ENCODE measurements around the gene STX1A.

DNA sequence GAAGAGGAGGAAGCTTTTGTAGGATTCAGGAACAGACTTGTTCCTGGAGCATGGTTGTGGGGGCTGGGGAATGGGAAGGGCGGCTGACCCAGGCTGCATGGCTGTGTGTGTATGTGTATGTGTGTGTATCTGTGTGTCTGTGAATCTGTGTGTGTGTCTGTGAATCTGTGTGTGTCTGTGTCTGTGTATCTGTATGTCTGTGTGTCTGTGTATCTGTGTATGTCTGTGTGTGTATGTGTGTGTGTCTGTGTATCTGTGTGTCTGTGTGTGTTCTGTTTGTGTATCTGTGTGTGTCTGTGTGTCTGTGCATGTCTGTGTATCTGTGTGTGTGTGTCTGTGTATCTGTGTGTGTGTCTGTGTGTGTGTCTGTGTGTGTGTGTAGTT, 6.6 kb upstream of the STX1A start:
- peak; percentile 65 for TF ChIP-seq CTCF (IDR thresholded peaks at IDR 0.05)
- no peak for TF ChIP-seq ZFX (IDR thresholded peaks at IDR 0.05; ENCODE audit: borderline replicate concordance)
